22Rv1 (cell line): Measurements from ENCODE around the gene SYT15.

Experiments
- ZFX ChIP-seq: fragments of 450-650 bp; IDR thresholded peaks from 2 replicates; pipeline ENCODE4 v1.6.1; 2017; ENCODE audit warnings: antibody characterized with exemption, borderline replicate concordance
- TF ChIP-seq, protein P1 (sequence below): fragments of 450-650 bp; IDR thresholded peaks from 2 replicates; pipeline ENCODE4 v1.5.1; 2017; ENCODE audit warnings: mild to moderate bottlenecking

- TF ChIP-seq, protein P1, sequence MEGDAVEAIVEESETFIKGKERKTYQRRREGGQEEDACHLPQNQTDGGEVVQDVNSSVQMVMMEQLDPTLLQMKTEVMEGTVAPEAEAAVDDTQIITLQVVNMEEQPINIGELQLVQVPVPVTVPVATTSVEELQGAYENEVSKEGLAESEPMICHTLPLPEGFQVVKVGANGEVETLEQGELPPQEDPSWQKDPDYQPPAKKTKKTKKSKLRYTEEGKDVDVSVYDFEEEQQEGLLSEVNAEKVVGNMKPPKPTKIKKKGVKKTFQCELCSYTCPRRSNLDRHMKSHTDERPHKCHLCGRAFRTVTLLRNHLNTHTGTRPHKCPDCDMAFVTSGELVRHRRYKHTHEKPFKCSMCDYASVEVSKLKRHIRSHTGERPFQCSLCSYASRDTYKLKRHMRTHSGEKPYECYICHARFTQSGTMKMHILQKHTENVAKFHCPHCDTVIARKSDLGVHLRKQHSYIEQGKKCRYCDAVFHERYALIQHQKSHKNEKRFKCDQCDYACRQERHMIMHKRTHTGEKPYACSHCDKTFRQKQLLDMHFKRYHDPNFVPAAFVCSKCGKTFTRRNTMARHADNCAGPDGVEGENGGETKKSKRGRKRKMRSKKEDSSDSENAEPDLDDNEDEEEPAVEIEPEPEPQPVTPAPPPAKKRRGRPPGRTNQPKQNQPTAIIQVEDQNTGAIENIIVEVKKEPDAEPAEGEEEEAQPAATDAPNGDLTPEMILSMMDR: no peak
- TF ChIP-seq ZFX: no peak
These were observed 20.3 kb upstream of the SYT15 start for GRCh38 chr10:46558392-46559185.
